ENCODE results near the gene ERGIC3.

DNA sequence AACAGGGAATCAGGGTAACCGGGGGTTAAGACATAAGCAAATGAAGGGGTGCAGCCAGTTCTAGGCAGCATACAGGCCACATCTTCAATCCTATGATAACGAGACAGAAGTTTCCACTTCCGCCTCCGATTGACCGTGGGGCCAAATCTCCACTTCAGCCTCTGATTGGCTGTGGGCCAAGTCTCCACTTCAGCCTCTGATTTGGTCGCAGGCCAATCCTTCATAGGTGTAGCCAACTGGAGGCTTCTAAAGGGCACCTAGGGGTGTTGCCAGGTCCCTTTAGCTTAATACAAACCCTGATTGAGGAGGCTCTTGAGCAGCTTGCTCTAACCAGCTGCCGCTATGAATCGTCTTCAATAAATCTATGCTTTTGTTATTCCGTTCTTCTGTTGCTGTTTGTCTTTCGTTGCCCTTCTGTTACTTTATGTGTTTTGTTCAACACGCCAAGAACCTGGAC lies 2.1 kb upstream of the ERGIC3 start:
- no peak for TF ChIP-seq KDM1A (IDR thresholded peaks at IDR 0.05; ENCODE audit: low read depth)
- TF ChIP-seq, protein P1, sequence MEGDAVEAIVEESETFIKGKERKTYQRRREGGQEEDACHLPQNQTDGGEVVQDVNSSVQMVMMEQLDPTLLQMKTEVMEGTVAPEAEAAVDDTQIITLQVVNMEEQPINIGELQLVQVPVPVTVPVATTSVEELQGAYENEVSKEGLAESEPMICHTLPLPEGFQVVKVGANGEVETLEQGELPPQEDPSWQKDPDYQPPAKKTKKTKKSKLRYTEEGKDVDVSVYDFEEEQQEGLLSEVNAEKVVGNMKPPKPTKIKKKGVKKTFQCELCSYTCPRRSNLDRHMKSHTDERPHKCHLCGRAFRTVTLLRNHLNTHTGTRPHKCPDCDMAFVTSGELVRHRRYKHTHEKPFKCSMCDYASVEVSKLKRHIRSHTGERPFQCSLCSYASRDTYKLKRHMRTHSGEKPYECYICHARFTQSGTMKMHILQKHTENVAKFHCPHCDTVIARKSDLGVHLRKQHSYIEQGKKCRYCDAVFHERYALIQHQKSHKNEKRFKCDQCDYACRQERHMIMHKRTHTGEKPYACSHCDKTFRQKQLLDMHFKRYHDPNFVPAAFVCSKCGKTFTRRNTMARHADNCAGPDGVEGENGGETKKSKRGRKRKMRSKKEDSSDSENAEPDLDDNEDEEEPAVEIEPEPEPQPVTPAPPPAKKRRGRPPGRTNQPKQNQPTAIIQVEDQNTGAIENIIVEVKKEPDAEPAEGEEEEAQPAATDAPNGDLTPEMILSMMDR (IDR thresholded peaks at IDR 0.05): no peak
- TF ChIP-seq EP300 (IDR thresholded peaks at IDR 0.05): no peak
- TF ChIP-seq, protein P2, sequence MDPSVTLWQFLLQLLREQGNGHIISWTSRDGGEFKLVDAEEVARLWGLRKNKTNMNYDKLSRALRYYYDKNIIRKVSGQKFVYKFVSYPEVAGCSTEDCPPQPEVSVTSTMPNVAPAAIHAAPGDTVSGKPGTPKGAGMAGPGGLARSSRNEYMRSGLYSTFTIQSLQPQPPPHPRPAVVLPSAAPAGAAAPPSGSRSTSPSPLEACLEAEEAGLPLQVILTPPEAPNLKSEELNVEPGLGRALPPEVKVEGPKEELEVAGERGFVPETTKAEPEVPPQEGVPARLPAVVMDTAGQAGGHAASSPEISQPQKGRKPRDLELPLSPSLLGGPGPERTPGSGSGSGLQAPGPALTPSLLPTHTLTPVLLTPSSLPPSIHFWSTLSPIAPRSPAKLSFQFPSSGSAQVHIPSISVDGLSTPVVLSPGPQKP (IDR thresholded peaks at IDR 0.05; ENCODE audit: low read depth, low read length): no peak
- no peak for TF ChIP-seq CHD4 (IDR thresholded peaks at IDR 0.05; ENCODE audit: borderline replicate concordance)
- no peak for TF ChIP-seq POLR2A (IDR thresholded peaks at IDR 0.05; ENCODE audit: low read length)
- TF ChIP-seq, protein P3, sequence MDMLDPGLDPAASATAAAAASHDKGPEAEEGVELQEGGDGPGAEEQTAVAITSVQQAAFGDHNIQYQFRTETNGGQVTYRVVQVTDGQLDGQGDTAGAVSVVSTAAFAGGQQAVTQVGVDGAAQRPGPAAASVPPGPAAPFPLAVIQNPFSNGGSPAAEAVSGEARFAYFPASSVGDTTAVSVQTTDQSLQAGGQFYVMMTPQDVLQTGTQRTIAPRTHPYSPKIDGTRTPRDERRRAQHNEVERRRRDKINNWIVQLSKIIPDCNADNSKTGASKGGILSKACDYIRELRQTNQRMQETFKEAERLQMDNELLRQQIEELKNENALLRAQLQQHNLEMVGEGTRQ (IDR thresholded peaks at IDR 0.05): no peak
- TF ChIP-seq NR3C1 (IDR thresholded peaks at IDR 0.05): no peak

Data from A549 (cell line).